Stimulated activated CD8-positive, alpha-beta memory T cell treated with anti-CD3 and anti-CD28 coated beads, Interleukin-15, amount 100 ng/mL, for 48 hours (primary cell): ENCODE results near the gene RSPH1.

Experiments used
- DNase-seq, 2 donors: peaks; one replicate each; pipeline ENCODE4 v3.0.0-alpha.2; 2020; ENCODE audit warnings: low read depth in 2 of 2

Gene RSPH1

DNA sequence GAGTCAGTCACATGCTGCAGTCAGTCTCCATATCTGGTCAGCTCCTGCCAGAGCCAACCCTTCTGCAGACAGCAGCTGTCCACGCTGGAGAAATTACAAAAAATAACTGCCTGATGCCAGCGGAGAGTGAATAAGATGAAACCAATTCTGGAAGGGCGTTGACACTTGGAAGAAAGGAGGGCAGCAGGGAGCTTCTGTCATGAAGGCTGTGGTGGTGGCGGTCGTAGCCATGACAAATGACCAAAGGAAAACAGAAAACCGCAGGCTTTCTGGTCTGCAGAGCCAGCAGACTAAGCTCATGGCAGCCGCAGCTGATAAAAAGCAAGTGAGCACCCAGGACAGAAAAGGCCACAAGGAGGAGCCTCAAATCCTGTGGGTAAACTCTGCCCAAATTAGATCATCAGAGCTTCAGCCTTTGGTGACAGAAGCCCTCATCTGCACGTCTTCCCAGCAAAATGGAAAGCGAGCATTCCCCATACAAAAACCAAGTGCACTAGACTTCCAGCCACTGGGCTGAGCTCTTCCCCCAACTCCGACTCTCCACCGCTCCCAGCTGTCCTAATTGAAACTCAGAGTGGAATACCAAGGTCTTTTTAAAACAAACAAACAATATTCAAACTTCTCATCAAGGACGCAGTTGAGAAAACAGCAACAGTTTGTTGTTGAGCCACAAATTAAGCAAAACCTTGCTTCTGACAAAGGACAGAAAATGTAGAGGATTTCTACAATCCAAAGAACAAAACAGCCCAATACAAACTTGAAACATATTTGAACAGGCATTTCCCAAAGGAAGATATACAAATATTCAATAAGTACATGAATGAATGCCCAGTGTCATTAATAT, 28.7 kb downstream of the RSPH1 start:
- no peak for DNase-seq

DNA sequence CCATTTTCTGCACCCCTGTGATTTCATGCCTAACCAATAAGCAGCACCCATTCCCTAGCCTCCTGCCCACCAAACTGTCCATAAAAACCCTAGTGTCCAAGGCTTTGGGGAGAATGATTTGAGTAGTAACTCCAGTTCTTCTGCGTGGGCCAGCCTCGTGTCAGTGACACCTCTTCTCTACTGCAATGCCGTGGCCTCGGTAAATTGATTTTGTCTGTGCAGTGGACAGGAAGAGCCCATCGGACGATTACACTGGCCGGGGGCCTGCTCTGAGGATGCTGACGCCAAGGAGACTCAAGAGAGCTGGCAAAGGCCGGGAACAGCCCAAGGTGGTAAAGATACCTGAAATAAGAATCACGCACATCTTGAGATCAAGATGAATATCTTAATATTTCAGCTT, 29.3 kb downstream of the RSPH1 start:
- no peak for DNase-seq

- DNase-seq = no peak
Measured at GRCh38 chr21:42465803-42466127, 30.3 kb downstream of the RSPH1 start.

- DNase-seq = no peak
Measured at GRCh38 chr21:42465008-42465802, 30.8 kb downstream of the RSPH1 start.

DNA sequence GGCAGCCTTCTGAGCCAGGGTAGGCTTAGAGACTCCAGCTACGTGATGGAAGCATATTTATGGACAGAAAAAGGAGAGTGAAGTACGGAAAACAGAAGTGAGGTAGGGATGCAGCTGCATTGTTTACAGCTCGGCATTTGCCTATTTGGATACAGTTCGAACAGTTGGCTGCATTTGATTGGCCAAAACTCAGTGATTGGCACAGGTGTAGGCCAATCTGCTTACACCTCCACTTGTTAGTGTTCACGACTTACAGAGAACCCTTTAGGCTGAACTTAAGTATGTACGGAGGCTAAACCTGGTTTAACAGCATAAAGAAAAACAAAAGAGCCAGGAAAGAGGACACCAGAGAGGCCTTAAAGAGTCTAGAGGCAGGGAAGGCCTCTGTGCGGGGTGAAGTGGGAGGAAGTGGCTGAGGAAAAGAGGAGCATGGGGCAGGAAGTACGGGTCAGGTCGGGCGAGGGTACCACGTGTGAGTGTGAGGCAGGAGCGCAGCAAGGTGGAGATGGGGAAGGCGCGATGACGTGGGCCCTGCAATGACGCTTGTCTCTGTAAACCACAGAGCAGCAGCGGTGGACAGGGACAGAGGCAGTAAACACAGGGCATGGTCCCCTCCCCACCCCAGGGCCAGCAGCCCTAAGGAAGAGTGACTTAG, 32.0 kb downstream of the RSPH1 start:
- DNase-seq = no peak

- DNase-seq = no peak
Measured at GRCh38 chr21:42461881-42462877, 33.8 kb downstream of the RSPH1 start.

GRCh38 chr21:42461185-42461520, 34.9 kb downstream of the RSPH1 start:
- DNase-seq = no peak

GRCh38 chr21:42460391-42461184, 35.4 kb downstream of the RSPH1 start:
- DNase-seq = no peak

DNA sequence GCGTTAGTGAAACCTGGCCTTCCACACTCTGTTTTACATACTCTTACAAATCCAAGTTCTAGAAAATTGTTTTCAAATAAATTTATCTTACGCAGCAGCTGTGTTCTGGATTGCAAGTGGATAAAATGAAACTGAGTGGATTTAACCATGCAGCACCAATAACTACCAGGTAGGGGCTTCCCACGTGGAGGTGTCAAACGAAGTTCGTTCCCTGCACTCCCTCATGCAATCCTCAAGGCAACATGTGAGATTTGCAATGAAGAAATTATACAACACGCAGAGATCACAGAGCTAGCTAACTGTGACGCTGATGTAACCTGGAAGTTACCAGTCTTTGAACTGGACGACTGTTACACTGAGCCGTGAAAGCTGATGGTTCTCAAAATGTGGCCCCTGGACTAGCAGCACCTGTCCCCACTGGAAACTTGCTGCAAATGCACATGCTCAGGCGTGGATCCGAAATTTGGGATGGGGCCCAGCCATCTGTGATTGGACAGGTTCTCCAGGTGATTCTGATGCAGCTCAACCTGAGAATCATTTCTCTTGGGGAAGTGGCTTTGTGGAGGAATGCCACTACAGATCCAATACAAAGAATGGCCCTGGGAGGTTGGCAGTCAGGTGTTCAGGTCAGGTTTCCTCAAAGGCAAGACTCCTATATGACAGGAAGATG, 36.3 kb downstream of the RSPH1 start:
- no peak for DNase-seq

GRCh38 chr21:42459082-42459460, 37.0 kb downstream of the RSPH1 start:
- DNase-seq = no peak

DNA sequence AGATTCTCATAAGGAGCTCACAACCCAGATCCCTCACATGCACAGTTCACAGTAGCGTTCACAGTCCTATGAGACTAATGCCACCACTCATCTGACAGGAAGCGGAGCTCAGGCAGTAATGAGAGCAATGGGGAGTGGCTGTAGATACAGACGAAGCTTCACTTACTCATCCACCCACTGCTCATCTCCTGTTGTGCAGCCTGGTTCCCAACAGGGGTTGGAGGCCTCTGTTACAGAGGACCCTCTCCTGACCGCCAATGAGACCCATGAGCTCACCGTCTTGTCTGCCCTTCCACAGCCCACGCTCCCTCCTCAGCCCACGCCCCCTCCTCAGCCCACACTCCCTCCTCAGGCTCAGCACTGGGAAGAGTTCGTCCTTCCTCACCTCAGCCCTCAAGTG, 39.6 kb downstream of the RSPH1 start:
- no peak for DNase-seq

- DNase-seq = no peak
Measured at GRCh38 chr21:42455754-42456440, 40.1 kb downstream of the RSPH1 start.

DNA sequence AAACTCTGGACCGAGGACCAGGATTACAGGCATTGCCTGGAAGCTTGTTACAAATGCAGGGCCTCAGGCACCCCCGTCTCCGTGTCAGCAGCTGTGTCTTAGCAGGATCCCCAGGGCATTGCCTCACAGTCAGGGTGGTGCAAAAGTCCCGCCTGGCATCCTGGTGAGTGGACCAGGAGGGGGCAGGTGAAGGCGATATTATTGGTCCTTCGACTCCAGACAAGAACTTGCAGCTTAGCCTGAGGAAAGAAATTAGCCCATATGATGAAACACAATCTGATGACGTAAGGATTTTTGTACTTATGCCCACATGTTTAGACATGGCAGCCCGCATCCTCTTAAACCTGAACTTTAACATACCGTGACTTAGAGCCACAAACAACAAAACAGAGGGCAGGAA, 40.8 kb downstream of the RSPH1 start:
- no peak for DNase-seq

DNA sequence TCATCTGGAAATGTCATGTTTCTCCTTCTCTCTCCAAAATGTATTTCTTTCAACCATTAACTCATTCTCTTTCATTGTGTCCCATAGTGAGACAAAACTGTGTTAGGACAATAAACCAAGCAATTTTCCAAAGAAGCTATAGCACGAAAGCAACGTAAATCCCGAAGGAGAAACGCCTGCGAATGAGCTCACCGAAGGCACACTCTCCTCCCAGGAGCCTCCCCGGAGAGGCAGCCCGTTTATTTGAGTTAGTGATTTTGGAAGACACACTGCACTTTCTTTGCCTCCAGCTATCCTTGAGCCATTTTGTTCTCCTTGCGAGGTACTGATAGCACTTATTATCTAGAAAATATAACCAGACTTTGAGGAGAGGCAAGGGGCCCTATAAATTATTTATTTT, 41.2 kb downstream of the RSPH1 start:
- DNase-seq = no peak

GRCh38 chr21:42453986-42454570, 41.9 kb downstream of the RSPH1 start:
- DNase-seq = no peak

DNA sequence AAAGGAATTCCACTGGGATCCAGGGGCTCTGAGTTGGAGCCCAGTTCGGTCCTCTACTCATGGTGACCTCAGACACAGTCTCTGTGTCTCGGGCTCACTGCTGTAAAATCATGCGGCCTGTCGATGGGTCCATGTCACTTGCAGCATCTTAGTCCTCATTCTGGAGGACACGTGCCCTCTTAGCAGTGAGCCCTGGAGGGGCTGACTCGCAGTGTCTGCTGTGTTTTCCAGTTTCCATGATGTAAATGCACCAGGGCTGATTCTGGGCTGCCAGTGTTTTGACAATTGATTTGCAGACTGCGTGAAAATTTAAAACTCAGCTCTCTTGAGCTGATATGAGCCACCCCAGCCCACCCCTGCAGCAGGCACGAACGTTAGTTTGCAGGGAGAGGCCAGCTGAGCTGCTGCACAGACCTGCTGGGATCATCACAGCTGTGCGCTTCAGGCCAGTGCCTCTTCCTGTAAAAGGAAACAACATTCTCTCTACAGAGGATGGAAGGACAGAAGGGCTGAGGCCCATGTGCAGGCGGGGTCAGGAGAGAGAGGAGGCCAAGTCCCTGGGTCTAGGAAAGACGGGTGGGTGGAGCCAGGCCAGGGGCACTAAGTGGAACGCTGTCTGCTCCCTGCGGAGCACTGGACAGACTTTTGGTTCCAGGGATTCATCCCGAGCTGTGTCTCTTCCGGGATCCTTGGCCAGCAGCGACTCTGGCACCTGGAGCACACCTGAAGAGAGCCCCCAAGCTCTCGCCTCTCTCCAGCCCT, 42.6 kb downstream of the RSPH1 start:
- no peak for DNase-seq

DNA sequence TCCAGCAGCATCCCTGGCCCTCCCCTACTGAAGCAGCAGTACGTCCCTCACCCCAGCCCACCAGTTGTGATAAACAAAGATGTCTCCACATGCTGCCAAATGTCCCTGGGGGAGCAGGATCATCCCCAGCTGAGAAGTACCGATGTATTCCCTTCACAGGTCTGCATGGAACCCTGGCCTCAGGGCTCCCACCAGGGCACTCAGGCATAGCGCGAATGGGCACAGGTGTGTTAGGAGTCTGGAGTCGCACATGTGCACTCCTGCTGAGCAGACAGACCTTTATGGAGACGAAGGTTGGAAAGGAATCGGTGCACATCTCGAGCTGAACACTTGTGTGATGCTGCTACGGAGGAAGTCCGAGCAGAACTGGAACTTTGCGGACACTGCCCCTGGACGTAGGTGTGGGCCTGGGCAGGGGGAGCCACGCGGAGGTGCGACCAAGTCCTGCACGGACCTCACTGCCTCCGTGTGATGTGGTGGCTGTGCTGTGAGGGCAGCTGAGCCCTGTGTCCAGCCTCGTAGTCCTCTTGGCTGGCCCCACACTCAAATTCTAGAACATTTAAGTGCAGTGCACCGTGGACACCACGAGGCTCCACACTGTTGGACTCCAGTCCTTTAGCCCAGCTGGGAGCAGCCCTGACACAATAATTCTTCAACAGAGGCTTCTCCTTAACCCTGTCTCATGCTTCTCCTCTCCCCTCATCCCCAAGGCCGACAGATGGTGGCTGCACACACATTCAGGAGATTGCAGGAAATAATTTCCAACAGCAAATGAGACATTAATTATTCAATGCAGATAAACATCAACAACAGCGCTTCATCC, 43.4 kb downstream of the RSPH1 start:
- DNase-seq = no peak

- DNase-seq = no peak
Measured at GRCh38 chr21:42451941-42452340, 44.1 kb downstream of the RSPH1 start.
